ACHN (cell line): Measurements from ENCODE around the gene CYTIP.

ENCODE experiments used
- DNase-seq: peaks from one replicate; pipeline ENCODE4 v3.0.0-alpha.2; 2015
- in situ Hi-C: cut with HindIII; loops from 2 replicates; pipeline ENCODE4 v1.10.0; 2017; ENCODE audit warnings: low sequenced_read_pairs, low pct_ligation_motif_present, low pct_unique_long_range_greater_than_20kb

The CYTIP gene

DNA sequence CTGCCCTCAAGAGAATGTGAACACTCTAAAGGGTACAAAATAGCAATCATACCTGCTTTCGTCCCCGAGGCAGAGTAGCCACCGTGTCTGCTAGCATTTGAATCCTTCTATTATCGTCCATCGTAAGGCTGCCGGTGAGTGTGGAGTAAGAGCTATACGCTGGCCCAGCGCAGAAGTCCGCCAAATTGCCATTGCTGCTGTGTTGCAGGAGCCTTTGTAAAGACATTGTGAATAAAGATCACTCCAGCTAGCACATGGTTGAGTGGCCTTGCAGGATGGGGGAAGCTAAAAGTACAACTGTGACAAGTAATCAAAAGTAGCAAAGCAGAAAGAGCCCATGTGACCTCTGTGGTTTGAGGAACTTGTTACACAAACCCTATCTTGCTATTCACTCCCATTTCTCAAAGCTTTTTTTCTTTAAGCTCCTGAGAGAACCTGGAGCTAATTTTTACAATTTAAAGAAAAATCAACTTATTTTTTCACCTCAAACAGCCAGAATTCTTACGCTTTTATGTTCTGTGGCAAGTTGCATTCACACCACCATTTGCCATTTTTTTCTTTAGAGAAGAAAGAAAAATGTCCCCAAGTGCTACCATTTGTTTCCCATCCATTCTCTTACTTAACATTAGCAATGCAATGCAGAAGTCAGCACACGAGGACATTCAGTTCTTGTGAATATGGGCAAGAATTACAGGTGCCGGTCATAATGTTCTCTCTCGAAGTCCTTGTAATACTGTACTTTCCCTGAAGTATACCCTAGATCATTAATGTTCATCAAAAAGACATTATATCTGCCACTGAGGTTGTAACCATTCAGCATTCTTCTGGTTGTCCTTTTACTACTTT is at the start of gene CYTIP:
Gene CYTIP (minus strand): TSS at position 295 of the 846 bp plus-strand sequence. CDS start 69 bp downstream, at position 226.
- no peak for DNase-seq
- in situ Hi-C loops = no loop called here

DNA sequence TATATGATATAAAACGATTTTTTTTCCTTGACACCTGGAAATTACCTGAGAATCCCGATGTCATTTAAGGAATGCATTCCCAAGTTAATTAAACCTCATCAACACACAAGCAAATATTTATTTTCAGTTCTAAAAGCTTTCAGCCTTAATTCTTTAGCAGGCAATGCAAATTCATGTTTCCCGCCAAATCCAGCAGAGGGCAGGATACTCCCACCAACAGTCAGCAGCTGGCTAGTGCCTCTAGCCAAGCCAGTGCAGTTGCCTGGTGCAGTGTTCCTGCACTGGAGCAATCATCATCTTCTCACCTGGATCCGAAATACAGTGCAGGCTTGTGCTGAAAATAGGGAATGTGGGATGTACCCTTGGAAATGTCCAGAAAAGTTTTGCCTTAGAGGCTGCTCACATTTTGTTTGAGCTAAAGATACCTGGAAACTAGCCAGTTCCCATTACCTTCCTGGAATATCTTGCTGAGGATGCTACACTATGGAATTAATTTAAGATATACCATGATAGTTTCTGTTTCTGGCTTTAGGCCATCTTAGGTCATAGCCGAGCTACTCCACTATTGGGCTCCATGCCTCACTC is 48.4 kb upstream of the CYTIP start:
- in situ Hi-C loops = no loop called here
- peak; percentile 74 for DNase-seq

DNA sequence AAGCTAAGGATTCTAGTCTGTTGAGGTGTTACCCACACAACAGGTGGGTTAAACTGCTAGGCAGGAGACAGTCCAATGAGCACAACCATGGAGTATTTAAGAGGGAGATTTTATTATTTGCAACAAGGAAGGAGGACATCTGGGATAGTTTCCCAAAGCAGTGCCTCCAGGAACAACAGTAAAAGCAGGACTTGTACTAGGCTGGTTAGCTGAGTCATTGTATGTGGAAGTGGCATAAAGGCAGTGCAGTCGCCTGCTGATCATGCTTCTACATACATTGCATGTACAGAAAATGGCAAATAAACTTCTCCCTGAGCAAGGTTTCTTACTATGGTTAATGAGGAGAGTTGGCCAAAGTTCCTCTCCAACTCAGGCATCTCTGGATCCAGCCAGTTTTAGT is 46.1 kb upstream of the CYTIP start:
- no peak for DNase-seq
- in situ Hi-C loops = no loop called here

DNA sequence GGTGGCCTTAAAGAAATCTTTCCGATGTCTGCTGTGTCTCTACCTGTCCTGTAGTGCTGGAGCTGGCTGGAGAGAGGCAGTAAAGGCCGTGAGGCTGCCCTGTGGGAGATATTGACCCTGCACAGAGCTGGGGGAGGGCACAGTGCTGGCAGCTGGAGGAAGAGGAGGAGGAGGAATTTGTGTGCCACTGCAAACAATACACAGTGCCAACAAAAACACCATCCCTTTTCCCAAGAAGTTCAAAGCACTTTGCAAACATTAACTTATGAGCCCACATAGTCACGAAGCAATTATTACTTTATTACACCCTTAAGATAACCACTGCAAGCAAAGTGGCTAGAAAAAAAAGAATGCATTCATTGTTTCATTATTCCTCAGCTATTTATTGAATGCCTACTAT is 45.0 kb upstream of the CYTIP start:
- no peak for DNase-seq
- in situ Hi-C loops = no loop called here

DNA sequence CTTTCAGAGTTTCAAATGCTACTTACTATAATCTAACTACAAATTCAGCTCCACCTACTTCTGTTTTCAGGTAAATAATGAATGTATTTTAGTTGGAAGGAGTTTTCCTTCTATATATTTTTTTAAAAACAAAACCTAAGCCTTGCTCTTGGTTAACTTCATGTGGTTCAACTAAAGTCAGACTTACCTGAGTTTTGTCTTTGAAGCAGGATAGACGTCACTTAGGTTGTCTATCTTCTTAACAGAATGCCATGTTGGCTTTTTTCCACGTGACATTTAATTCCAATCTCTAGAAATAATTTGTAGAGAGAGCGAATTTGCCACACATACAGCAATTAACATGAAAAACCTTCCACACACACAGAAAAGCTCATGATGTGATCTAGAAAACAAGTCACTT is 43.9 kb upstream of the CYTIP start:
- in situ Hi-C loops = no loop called here
- no peak for DNase-seq

DNA sequence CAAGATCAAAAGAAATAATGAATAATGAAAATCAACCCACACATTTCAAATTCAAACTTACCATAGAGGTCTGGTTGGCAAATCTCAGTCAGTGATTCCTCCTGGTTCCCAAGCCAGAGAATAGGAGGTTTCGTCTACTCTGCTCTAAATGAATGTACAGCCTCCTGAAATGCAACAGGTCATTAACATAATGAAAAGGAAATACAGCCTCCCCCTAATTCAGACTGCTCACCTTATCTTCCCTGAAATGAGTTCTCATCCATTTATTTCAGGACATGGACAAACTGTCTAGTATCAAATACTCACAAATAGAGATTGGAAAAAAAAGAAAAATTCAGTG is 43.4 kb upstream of the CYTIP start:
- DNase-seq = no peak
- in situ Hi-C loops = no loop called here

DNA sequence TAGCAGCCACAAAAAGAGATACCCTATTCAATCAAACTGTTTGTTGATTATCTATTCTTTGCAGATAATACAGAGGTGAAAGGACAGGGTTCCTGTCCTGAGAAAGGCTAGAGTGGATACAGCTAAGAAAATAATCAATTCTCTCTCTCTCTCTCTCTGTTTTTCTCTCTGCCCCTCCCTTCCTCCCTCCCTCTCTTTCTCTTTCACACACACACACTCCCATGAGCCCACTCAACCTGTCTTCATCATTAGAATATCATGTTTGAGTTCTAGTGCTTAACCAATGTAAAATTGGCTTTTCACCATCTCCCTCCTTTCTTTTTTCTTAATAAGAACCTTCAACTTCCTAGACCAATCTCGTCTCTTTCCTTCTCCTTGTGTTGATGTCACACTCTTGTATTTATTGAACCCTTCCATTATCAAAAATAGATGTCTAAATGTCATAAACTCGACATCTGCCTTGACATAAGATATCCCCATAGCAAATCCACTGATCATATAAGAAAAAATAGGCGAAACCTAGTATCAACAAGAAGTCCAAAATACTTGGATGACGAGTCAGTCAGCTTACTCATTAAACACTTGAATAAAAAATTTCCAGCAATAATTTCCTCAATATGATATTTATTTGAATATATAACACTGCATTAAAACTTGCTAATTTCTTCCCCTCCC is 42.8 kb upstream of the CYTIP start:
- in situ Hi-C loops = no loop called here
- DNase-seq = no peak

DNA sequence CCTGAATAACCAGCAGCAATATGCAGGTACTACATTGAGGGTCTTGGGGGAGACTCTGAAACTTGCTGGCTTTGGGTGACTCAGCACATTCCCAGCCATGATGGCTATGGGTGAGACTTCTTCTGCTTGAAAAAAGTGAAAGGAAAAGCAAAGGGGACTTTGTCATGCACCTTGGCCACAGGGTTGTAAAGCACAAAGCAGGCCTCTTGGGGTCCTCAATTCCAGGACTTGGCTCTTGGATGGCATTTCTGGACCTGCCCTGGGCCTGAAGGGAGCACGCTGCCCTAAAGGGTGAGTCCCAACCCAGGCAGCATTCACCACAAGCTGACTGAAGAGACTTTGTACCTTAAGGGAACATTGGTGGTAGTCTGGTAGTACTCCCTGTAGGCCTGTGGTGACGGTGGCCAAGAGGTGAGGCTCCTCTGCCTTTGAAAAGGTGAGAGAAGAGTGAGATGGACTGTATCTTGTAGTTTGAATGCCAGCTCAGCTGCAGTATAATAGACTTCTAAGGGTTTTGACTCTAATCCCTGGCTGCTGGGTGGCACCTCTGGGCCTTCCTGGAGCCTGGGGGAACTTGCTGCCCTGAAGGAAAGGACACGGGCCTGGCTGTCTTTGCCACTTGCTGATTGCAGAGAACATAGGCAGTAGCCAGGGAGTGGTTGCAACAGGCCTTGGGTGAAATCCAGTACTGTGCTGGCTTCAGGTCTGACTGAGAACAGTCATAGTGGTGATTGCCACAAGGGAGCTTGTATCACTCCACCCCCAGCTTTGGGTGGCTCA is 36.5 kb upstream of the CYTIP start:
- in situ Hi-C loops = no loop called here
- no peak for DNase-seq

DNA sequence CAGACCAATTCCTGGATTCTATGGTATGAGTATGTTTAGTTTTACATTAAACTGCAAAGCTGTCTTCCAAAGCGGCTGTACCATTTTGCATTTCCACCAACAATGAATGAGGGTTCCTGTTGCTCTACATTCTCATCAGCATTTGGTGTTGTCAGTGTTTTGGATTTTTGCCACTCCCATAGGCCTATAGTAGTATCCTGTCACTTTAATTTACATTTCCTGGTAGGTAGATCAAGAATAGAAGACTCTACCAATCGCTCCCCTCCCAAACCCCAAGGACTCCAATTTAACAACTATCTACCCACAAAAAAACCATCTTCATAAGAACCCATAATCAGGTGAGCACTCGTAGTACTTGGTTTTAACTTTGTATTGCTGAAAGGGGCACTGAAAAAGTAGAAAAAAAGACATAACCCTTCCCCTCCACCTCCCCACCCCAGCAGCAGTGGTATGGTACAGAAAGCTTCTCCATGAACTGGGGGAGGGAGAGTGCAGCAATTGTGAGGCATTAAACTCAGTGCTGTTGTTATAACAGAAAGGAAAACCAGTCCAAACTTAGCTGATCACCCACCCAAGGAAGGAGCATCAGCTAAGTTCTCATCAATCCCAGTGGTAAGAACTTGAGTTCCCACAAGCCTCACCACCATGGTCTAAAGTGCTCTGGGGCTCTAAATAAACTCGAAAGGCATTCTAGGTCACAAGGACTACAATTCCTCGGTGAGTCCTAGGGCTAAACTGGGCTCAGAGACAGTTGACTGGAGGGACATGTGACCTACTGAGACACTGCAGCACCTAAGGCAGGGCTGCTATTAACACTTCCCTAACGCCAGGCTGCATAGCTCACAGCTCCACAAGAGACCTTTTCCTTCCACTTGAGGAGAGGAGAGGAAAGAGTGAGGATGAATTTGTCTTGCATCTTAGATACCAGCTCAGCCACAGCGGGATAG is 35.5 kb upstream of the CYTIP start:
- in situ Hi-C loops = no loop called here

DNA sequence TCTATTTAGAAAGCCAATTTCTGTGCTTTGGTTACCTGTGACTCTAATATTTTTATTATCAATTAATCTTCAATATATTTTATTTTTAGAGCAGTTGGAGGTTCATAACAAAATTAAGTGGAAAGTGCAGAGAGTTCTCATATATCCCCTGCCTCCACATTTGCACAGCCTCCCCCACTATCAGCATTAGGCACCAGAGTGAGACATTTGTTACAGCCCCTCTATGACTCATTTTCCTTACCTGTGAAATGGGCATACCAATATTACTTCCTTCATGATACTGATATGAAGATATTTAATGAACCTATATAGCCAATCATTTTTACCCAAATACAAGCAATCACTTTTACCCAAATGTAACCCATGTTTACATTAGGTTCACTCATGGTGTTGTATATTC is 34.0 kb upstream of the CYTIP start:
- in situ Hi-C loops = no loop called here
- DNase-seq = no peak

More for the DNA sequence above, 35.5 kb upstream of the CYTIP start:
- no peak for DNase-seq

DNA sequence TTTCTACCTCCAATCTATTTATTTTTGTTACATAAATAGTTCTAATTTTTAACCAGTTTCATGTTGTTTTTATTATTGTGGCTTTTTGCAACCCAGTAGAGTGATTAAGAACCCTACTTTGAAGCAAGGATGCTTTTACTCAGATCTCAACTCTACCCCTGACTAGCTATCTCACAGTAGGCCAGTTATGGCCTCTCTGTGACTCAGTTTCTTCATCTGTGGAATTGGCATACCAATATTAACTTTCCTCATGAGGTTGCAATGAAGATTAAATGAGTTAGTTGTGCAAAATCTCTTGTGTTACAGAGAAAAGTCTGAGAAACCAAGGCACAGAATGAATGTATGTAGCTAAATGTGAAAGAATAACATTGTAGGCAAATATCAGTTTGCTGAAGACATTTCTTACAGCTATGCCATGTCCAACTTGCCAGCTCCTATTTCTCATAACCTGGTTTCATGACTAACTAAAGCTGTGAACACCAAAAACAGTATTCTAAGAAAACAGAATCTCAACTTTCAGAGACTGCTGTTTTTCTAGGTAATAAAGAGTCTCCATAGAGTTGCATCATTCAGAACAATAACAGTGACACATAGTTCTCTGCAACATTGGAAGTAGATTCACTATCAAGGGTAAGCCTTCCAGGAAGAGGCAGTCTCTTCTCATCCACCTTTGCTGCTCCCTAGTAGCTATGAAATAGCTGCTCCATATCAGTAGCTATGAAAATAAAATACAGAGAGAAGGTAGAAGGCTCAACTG is 33.2 kb upstream of the CYTIP start:
- no peak for DNase-seq
- in situ Hi-C loops = no loop called here

DNA sequence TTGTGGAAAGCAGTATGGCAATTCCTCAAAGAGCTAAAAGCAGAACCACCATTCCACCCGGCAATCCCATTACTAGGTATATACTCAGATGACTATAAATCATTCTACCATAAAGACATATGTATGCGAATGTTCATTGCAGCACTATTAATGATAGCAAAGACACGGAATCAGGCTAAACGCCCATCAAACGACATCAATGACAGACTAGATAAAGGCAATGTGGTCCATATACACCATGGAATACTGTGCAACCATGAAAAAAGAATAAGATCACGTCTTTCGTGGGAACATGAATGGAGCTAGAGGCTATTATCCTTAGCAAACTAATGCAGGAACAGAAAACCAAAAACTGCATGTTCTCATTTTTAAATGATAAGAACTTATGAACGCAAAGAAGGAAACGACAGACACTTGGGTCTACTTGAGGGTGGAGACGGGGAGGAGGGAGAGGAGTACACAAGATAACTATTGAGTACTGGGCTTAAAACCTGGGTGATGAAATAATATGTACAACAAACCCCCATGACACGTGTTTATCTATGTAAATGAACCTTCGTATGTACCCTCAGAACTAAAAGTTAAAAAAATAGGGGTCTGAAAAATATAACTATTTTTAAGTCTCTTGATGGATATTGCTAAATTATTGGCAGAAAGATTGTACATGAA is 32.0 kb upstream of the CYTIP start:
- DNase-seq = no peak
- in situ Hi-C loops = no loop called here

DNA sequence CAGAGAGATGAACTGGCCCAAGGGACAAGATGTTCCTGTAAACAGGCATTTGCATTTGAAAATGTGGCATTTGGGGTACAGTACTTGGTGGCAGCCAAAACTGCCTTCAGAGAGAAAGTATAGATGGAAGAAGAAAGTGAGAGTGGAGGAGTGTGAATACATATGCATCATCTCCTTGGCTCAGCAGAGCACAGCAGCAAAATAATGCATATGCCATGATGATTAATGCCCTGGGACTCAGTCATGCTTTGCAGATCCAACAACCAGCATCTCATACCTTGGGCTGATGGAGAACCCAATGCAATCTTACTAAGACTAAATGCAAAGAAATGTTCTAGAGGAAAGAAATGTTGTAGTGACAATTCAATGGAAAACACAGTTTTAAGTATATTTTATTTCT is 29.7 kb upstream of the CYTIP start:
- no peak for DNase-seq
- in situ Hi-C loops = no loop called here

DNA sequence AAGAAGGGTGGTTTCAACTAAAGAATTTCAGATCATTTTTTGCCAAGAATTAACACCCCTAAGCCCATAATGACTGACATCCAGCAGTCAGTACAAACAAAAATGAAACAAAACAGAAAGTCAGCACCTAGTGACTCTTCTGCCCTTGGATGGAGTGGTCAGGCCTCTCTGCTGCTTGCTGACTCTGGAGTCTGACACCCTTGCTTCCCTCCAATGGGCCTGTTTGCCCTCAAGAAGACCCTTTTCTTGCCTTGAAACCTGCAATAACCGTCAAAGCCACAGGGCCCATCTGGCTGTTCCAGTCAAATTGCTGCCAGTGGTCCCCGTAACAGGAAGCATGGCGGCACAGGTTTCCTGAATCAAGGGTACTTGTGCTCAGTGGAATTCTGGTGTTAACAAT is 27.2 kb upstream of the CYTIP start:
- in situ Hi-C loops = no loop called here
- DNase-seq = no peak

DNA sequence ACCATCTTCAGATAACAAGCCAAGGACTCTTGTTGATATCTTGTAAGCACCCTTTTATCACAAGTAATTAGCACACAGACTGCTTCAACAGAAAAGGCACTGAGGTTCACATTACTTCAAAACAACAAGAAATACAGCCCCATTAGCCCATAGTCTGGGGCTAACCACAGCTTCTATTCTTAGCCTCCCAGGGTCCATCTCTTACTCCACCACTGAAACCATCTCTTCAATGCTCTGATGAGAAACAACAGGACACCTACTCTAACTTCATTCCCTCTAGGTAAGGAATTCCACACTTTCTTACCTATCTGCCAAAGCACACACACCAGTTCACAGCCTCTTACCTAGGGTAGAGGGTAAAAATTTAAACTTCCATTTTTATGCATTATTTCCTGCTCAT is 26.4 kb upstream of the CYTIP start:
- in situ Hi-C loops = no loop called here

DNA sequence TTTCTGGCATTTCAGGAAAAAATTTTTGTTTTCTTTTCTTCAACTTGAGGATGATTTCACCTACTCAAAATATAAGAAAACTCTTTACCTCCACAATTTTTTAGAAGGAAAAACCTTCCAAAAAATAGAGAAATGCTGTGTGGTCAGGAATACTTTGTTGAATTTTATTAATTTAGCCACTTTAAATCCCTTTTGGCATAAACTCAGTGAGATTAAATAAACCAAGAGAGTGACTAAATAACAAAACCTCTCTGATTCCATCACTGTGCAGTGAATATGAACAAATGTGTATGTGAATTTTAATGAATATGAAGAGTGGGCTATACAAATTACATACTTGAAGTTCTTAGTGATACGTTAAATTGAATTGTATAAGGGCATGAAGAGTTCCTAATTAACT is 25.8 kb upstream of the CYTIP start:
- in situ Hi-C loops = no loop called here
- DNase-seq = no peak

More for the DNA sequence above, 26.4 kb upstream of the CYTIP start:
- no peak for DNase-seq
